Gastrocnemius medialis (tissue), 4 donors: ENCODE results near the gene CFAP210. TPM values are rescaled to one million over a fixed set of nuclear protein-coding genes. Genes with fewer than 3 reads are reported as not detected.

Experiments
- ATAC-seq, 2 donors: fragments of 150-250 bp; one replicate each; pipeline ENCODE4 v1.9.1; 2016
- DNase-seq, 2 donors: peaks; one replicate each; pipeline ENCODE4 v3.0.0-alpha.2; 2019
- H3K27ac ChIP-seq, 4 donors: fragments of 200-600 bp; sonication (generic); 1 replicate in 1 of 4; 2 replicates in 3 of 4; pipeline ENCODE4 v1.5.1; 2016 to 2018; ENCODE audit warnings: mild to moderate bottlenecking in 2 of 4, moderate library complexity in 1 of 4
- H3K27me3 ChIP-seq, 3 donors: fragments of 200-600 bp; sonication (generic) in 2 of 3; 1 replicate in 1 of 3; 2 replicates in 2 of 3; pipeline versions ENCODE4 v1.5.1 to v1.6.0; 2016 to 2019; ENCODE audit warnings: mild to moderate bottlenecking in 1 of 3, moderate library complexity in 1 of 3
- H3K36me3 ChIP-seq, 2 donors: fragments of 200-600 bp; sonication (generic) in 1 of 2; one replicate each; pipeline ENCODE4 v1.5.1; 2017 to 2018
- H3K4me1 ChIP-seq, 2 donors: fragments of 200-600 bp; sonication (generic) in 1 of 2; one replicate each; pipeline ENCODE4 v1.5.1; 2016 to 2017; ENCODE audit warnings: mild to moderate bottlenecking in 2 of 2
- H3K4me3 ChIP-seq, 4 donors: fragments of 200-600 bp; sonication (generic) in 3 of 4; 1 replicate in 1 of 4; 2 replicates in 3 of 4; pipeline ENCODE4 v1.5.1; 2016 to 2019; ENCODE audit warnings: mild to moderate bottlenecking in 2 of 4
- H3K9me3 ChIP-seq, 3 donors: fragments of 200-600 bp; sonication (generic) in 2 of 3; 1 replicate in 1 of 3; 2 replicates in 2 of 3; pipeline ENCODE4 v1.5.1; 2016 to 2019
- CTCF ChIP-seq, 5 experiments: fragments of 450-650 bp in 3 of 5; fragments of 200-600 bp in 2 of 5; sonication (generic) in 2 of 5; IDR thresholded peaks in 4 of 5; conservative IDR thresholded peaks in 1 of 5; 1 replicate in 4 of 5; 2 replicates in 1 of 5; pipeline ENCODE4 v1.5.1; 2016 to 2019; ENCODE audit warnings: antibody characterized with exemption in 5 of 5, mild to moderate bottlenecking in 3 of 5, moderate library complexity in 3 of 5
- POLR2A ChIP-seq, 2 donors: fragments of 450-650 bp; IDR thresholded peaks; one replicate each; pipeline ENCODE4 v1.6.1; 2017; ENCODE audit warnings: antibody characterized with exemption in 2 of 2, mild to moderate bottlenecking in 2 of 2, moderate library complexity in 2 of 2
- in situ Hi-C, 4 donors: fragments of 200-750 bp; cut with MboI; loops; one replicate each; pipeline versions ENCODE4 v1.15.0 to v1.8.0; 2017; ENCODE audit warnings: low sequenced_read_pairs in 4 of 4
- intact Hi-C: fragments of 100-400 bp; cut with DNase I; formaldehyde crosslinking; loops from one replicate; pipeline ENCODE4 v1.15.1; 2023; ENCODE audit warnings: low total_unique reads
- total RNA-seq, 4 donors: library from RNA; depleted of rRNA; stranded (reverse); fragments of >200 nt; gene quantifications; one replicate each; pipeline versions ENCODE4 v1.1.0 to v1.2.3, GENCODE V29; 2016

The CFAP210 gene
- total RNA-seq, 4 donors from 2014 or later = not detected

- no peaks in the 10 kb centered on the region for H3K36me3 ChIP-seq
- H3K4me3 ChIP-seq = no peak overlapping the region
- H3K27me3 ChIP-seq = no peaks in the 10 kb centered on the region
- intact Hi-C loops = no loop called here
- H3K4me1 ChIP-seq = no peaks in the 10 kb centered on the region
- TF ChIP-seq POLR2A (IDR thresholded peaks at IDR 0.05) (no peak), CTCF (IDR thresholded peaks at IDR 0.05 in 4 of 5, conservative IDR thresholded peaks at IDR 0.05 in 1 of 5) (no peak)
- in situ Hi-C loops = no loop called here
- ATAC-seq (no peak), DNase-seq (no peak)
- no peaks in the 10 kb centered on the region for H3K9me3 ChIP-seq
- no peak overlapping the region for H3K27ac ChIP-seq
These were observed 35.0 kb upstream of the CFAP210 start for GRCh38 chr2:169729274-169729605.

GRCh38 chr2:169727065-169727464, 32.9 kb upstream of the CFAP210 start:
- intact Hi-C loops (no loop called here), in situ Hi-C loops (no loop called here)
- no peaks in the 10 kb centered on the region for H3K27me3 ChIP-seq
- H3K4me1 ChIP-seq = no peaks in the 10 kb centered on the region
- H3K9me3 ChIP-seq = no peaks in the 10 kb centered on the region
- no peak overlapping the region for H3K4me3 ChIP-seq
- H3K27ac ChIP-seq = no peak overlapping the region
- H3K36me3 ChIP-seq = no peaks in the 10 kb centered on the region
- DNase-seq (no peak), ATAC-seq (no peak)
- TF ChIP-seq POLR2A (IDR thresholded peaks at IDR 0.05) = no peak
- TF ChIP-seq CTCF (IDR thresholded peaks at IDR 0.05 in 4 of 5, conservative IDR thresholded peaks at IDR 0.05 in 1 of 5) = no peak

GRCh38 chr2:169721016-169721415, 26.8 kb upstream of the CFAP210 start:
- ATAC-seq = no peak
- Histone ChIP-seq H3K4me3 (no peak overlapping the region), H3K27me3 (no peaks in the 10 kb centered on the region), H3K9me3 (no peaks in the 10 kb centered on the region), H3K4me1 (no peaks in the 10 kb centered on the region), H3K27ac (no peak overlapping the region), H3K36me3 (no peaks in the 10 kb centered on the region)
- in situ Hi-C loops = no loop called here
- TF ChIP-seq CTCF (IDR thresholded peaks at IDR 0.05 in 4 of 5, conservative IDR thresholded peaks at IDR 0.05 in 1 of 5) (no peak), POLR2A (IDR thresholded peaks at IDR 0.05) (no peak)
- intact Hi-C loops = no loop called here
- no peak for DNase-seq

- no peak for TF ChIP-seq CTCF (IDR thresholded peaks at IDR 0.05 in 4 of 5, conservative IDR thresholded peaks at IDR 0.05 in 1 of 5)
- TF ChIP-seq POLR2A (IDR thresholded peaks at IDR 0.05) = no peak
- H3K4me1 ChIP-seq = peaks cover 0 to 9% of the 10 kb centered on the region in 2 donors
- H3K27ac ChIP-seq = no peak overlapping the region
- no peaks in the 10 kb centered on the region for H3K9me3 ChIP-seq
- intact Hi-C loops = no loop called here
- no peaks in the 10 kb centered on the region for H3K27me3 ChIP-seq
- in situ Hi-C loops = no loop called here
- DNase-seq = no peak
- no peak for ATAC-seq
- no peak overlapping the region for H3K4me3 ChIP-seq
- no peaks in the 10 kb centered on the region for H3K36me3 ChIP-seq
These were observed 24.8 kb upstream of the CFAP210 start for GRCh38 chr2:169718930-169719504.

GRCh38 chr2:169717691-169718063, 23.5 kb upstream of the CFAP210 start:
- Histone ChIP-seq H3K4me1 (peaks cover 0 to 9% of the 10 kb centered on the region in 2 donors), H3K27me3 (no peaks in the 10 kb centered on the region), H3K36me3 (no peaks in the 10 kb centered on the region), H3K9me3 (no peaks in the 10 kb centered on the region), H3K4me3 (no peak overlapping the region), H3K27ac (no peak overlapping the region)
- in situ Hi-C loops (no loop called here), intact Hi-C loops (no loop called here)
- no peak for TF ChIP-seq CTCF (IDR thresholded peaks at IDR 0.05 in 4 of 5, conservative IDR thresholded peaks at IDR 0.05 in 1 of 5)
- no peak for DNase-seq
- ATAC-seq = no peak
